PFSK-1 (cell line): ENCODE data around the gene ZNF276.

ENCODE experiments used
- POLR2AphosphoS5 ChIP-seq: IDR thresholded peaks from 2 replicates; pipeline ENCODE4 v1.6.1; 2012; ENCODE audit warnings: low read depth, mild to moderate bottlenecking, control low read depth, low read length, moderate library complexity
- REST ChIP-seq, 2 experiments: IDR thresholded peaks; 2 replicates each; pipeline versions ENCODE4 v1.6.1 to v1.8.0; 2011 to 2012; ENCODE audit warnings: low read depth in 2 of 2, low read length in 2 of 2, control low read depth in 1 of 2, inconsistent platforms in 1 of 2, mild to moderate bottlenecking in 1 of 2, moderate library complexity in 1 of 2; ENCODE audit not compliant: insufficient read depth in 1 of 2

DNA sequence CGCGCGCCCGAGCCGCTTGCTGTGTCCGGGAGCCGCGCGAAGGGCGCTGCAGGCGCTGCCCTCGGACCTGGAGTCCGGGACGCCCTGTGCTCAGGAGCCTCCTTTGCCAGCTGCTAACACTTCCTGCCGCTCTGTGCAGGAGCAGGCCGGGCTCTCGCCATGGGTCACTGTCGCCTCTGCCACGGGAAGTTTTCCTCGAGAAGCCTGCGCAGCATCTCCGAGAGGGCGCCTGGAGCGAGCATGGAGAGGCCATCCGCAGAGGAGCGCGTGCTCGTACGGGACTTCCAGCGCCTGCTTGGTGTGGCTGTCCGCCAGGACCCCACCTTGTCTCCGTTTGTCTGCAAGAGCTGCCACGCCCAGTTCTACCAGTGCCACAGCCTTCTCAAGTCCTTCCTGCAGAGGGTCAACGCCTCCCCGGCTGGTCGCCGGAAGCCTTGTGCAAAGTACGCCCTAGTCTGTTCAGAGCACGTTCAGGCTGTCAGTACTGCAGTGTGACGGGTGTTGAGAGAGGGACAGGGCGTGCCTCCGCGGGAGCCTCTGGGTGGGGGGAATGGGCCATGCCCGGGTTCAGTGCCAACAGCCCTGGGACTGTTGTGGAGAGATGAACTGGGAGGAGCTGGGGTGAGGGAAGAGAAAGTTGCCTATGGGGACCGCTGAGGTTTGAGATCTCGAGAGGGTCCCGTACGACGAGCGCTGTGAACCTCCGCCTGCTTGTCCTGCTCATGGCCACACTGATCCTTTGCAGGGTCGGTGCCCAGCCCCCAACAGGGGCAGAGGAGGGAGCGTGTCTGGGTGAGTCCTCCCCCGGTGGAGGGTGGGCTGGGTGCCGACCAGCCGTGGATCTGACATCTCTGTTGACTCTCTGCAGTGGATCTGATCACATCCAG, 1.3 kb downstream of the ZNF276 start:
- TF ChIP-seq REST (IDR thresholded peaks at IDR 0.05; ENCODE audit: insufficient read depth in 1 of 2, low read depth in 2 of 2, low read length in 2 of 2) (no peak), POLR2AphosphoS5 (peak; percentile 62; the same call in 1 of the 2 replicates)
